ENCODE data around the gene AAMP. TPM values are rescaled to one million over a fixed set of nuclear protein-coding genes. Genes with fewer than 3 reads are reported as not detected.

Gene AAMP
- total RNA-seq, 4 donors from 2014 or later: 104 to 169 (median 144) TPM

DNA sequence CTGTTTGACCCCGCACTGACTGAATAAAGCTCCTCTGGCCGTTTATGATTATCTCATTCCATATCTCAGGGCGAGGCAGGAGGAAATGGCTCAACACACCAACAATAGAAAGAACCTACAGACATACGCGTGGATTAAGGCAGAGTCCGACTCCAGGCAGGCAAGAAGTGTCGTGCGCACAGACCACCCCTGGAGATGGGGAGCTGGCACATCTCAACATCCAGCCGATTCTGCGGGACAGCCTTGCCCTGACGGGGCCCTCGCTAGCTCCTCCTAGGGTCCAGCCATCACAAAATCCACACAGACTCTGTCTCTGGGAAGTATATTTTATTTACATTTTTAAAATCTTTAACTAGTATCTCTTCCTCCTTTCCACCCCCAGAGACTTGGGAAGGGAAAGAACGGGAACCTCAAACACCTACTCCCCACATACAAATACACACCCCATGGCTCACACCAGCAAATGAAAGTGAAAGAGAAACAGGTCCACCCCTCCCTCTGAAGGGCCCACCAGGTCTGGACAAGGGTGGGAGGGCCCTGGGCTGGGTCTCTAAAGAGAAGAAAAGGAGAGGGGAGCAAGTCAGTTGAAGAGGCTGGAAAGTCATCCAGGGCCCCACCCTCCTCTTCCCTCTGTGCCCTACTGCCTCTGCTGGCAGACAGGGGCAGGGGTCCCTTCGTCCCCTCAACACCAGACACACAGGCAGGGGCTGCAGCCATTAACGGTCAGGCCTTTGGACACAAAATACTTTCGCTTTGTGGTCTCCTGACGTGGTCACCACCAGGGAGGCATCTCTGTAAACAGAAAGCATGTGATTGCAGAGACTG is 5.9 kb downstream of the AAMP start:
- Histone ChIP-seq H3K4me1 (peaks cover 56 to 73% (median 65%) of the 10 kb centered on the region in 4 donors), H3K4me3 (no peak overlapping the region), H3K27me3 (no peaks in the 10 kb centered on the region), H3K27ac (replicated peaks in 1 of 4) (no peak overlapping the region), H3K9me3 (no peaks in the 10 kb centered on the region), H3K36me3 (peaks cover 24 to 61% (median 54%) of the 10 kb centered on the region in 4 donors)
- 82% methylated on average over 17 of the region's 17 CpGs for WGBS
- intact Hi-C loops (cut with DNase I): loop anchor here (5.0 kb wide), 1 partner anchor 47 kb away; the partner anchor contains the start of gene ARPC2
- TF ChIP-seq, protein P1, sequence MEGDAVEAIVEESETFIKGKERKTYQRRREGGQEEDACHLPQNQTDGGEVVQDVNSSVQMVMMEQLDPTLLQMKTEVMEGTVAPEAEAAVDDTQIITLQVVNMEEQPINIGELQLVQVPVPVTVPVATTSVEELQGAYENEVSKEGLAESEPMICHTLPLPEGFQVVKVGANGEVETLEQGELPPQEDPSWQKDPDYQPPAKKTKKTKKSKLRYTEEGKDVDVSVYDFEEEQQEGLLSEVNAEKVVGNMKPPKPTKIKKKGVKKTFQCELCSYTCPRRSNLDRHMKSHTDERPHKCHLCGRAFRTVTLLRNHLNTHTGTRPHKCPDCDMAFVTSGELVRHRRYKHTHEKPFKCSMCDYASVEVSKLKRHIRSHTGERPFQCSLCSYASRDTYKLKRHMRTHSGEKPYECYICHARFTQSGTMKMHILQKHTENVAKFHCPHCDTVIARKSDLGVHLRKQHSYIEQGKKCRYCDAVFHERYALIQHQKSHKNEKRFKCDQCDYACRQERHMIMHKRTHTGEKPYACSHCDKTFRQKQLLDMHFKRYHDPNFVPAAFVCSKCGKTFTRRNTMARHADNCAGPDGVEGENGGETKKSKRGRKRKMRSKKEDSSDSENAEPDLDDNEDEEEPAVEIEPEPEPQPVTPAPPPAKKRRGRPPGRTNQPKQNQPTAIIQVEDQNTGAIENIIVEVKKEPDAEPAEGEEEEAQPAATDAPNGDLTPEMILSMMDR (IDR thresholded peaks at IDR 0.05): no peak
- TF ChIP-seq POLR2AphosphoS5 (IDR thresholded peaks at IDR 0.05) (no peak), POLR2A (IDR thresholded peaks at IDR 0.05; ENCODE audit: low read depth) (no peak), EP300 (IDR thresholded peaks at IDR 0.05) (no peak)
- DNase-seq (ENCODE audit: extremely low spot score): no peak

DNA sequence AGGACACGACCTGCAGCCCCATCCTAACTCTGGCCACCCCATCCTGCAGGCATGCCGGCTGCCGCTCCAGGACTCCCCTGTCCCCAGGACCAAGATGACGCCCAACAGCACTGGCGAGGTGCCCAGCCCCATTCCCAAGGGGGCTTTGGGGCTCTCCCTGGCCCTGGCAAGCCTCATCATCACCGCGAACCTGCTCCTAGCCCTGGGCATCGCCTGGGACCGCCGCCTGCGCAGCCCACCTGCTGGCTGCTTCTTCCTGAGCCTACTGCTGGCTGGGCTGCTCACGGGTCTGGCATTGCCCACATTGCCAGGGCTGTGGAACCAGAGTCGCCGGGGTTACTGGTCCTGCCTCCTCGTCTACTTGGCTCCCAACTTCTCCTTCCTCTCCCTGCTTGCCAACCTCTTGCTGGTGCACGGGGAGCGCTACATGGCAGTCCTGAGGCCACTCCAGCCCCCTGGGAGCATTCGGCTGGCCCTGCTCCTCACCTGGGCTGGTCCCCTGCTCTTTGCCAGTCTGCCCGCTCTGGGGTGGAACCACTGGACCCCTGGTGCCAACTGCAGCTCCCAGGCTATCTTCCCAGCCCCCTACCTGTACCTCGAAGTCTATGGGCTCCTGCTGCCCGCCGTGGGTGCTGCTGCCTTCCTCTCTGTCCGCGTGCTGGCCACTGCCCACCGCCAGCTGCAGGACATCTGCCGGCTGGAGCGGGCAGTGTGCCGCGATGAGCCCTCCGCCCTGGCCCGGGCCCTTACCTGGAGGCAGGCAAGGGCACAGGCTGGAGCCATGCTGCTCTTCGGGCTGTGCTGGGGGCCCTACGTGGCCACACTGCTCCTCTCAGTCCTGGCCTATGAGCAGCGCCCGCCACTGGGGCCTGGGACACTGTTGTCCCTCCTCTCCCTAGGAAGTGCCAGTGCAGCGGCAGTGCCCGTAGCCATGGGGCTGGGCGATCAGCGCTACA is 7.0 kb downstream of the AAMP start:
- DNase-seq (ENCODE audit: extremely low spot score): no peak
- Histone ChIP-seq H3K27me3 (no peaks in the 10 kb centered on the region), H3K4me1 (peaks cover 56 to 73% (median 64%) of the 10 kb centered on the region in 4 donors), H3K9me3 (no peaks in the 10 kb centered on the region), H3K27ac (replicated peaks in 1 of 4) (peak overlapping the region in 1 of 4 donors; percentile 22), H3K36me3 (peaks cover 24 to 55% (median 52%) of the 10 kb centered on the region in 4 donors), H3K4me3 (no peak overlapping the region)
- intact Hi-C loops (cut with DNase I): loop anchor here (5.0 kb wide), 1 partner anchor 46 kb away; the partner anchor contains the start of gene ARPC2
- no peak for TF ChIP-seq POLR2A (IDR thresholded peaks at IDR 0.05; ENCODE audit: low read depth)
- no peak for TF ChIP-seq EP300 (IDR thresholded peaks at IDR 0.05)
- TF ChIP-seq, protein P1 (IDR thresholded peaks at IDR 0.05): no peak
- no peak for TF ChIP-seq POLR2AphosphoS5 (IDR thresholded peaks at IDR 0.05)
- 87% methylated on average over 17 of the region's 39 CpGs for WGBS

DNA sequence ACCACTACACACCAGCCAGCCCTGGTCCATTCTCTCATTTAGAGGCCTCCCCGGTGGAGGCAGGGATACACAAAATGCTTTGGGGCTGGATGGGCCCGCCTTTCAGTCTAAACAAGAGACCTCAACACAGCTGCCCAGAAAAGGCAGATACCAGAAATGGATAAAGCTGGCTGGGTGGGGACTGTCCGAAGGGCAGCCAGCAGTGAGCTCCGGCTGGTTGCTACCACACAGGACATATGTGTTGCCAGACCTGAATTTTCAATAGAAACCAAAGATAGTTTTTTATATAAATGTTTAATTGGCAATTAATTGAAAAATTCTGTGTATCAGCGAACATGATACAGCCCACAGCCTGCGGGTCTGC is 7.7 kb downstream of the AAMP start:
- Histone ChIP-seq H3K27ac (replicated peaks in 1 of 4) (peak overlapping the region; percentile 22 to 89 (median 76)), H3K4me1 (peaks cover 60 to 75% (median 65%) of the 10 kb centered on the region in 4 donors), H3K4me3 (no peak overlapping the region), H3K36me3 (peaks cover 24 to 48% (median 46%) of the 10 kb centered on the region in 4 donors), H3K9me3 (no peaks in the 10 kb centered on the region), H3K27me3 (no peaks in the 10 kb centered on the region)
- intact Hi-C loops (cut with DNase I): loop anchor here (5.0 kb wide), 1 partner anchor 45 kb away; the partner anchor contains the start of gene ARPC2
- TF ChIP-seq EP300 (IDR thresholded peaks at IDR 0.05): no peak
- no peak for TF ChIP-seq POLR2AphosphoS5 (IDR thresholded peaks at IDR 0.05)
- no peak for TF ChIP-seq POLR2A (IDR thresholded peaks at IDR 0.05; ENCODE audit: low read depth)
- TF ChIP-seq, protein P1 (IDR thresholded peaks at IDR 0.05): no peak
- no peak for DNase-seq (ENCODE audit: extremely low spot score)
- 74% methylated on average over 6 of the region's 6 CpGs for WGBS

DNA sequence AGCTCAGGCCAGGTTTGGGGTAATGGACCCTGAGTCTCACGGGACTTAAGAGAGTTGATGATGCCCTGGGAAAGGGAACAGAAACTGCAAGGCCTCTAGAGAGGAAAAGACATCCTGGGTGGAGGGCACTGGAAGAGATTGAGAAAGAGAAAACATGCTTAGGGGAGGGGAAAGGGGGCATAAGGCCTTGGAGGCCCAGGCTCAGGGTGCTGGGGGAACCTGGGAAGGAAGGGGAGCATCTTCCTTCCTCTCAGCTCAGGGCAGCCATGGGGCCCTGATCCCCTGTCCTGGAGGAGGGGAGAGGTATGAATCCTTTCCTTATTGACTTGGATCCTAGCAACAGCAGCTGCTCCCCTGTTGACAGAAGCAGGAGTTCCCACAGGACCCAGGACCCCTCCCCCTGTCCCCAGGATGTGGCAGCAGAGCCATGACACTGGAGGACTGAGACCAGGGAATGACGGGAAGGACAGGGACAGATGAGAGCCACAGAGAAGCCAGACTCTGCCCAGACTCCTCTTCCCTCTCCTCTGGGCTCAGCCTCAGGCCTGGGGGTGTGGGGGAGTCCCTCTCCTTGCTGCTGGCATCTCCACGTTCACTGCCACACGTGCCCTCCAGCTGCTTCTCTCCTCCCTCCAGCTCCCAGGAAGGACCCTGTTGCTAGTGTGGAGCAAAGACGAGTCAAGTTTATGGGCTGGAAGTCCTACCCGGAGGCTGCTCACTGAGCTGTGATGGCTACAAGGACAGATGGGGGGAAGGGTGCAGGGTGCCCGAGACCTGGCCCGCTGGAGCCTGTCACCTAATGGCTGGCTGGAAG is 8.3 kb downstream of the AAMP start:
- WGBS: 59% methylated on average over 8 of the region's 8 CpGs
- intact Hi-C loops (cut with DNase I): loop anchor here (5.0 kb wide), 1 partner anchor 44 kb away; the partner anchor contains the start of gene ARPC2
- Histone ChIP-seq H3K27ac (replicated peaks in 1 of 4) (peak overlapping the region; percentile 70 to 89 (median 82)), H3K9me3 (no peaks in the 10 kb centered on the region), H3K4me3 (peak overlapping the region in 1 of 4 donors; percentile 14), H3K36me3 (peaks cover 24 to 48% (median 42%) of the 10 kb centered on the region in 4 donors), H3K27me3 (no peaks in the 10 kb centered on the region), H3K4me1 (peaks cover 62 to 75% (median 69%) of the 10 kb centered on the region in 4 donors)
- TF ChIP-seq POLR2AphosphoS5 (IDR thresholded peaks at IDR 0.05) (no peak), POLR2A (IDR thresholded peaks at IDR 0.05; ENCODE audit: low read depth) (no peak), EP300 (IDR thresholded peaks at IDR 0.05) (no peak)
- TF ChIP-seq, protein P1 (IDR thresholded peaks at IDR 0.05): no peak
- no peak for DNase-seq (ENCODE audit: extremely low spot score)

Measured in esophagus muscularis mucosa (tissue), 4 donors.